Astrocyte (in vitro differentiated cells and primary cell): ENCODE measurements around the gene SLC31A1. TPM values are rescaled to one million over a fixed set of nuclear protein-coding genes. Genes with fewer than 3 reads are reported as not detected.
"Not testable (repeated sequence)": the region's sequence is repeated elsewhere in the genome, so short reads cannot be mapped to it uniquely, and the experiment has no call there.

Source experiments
- DNase-seq: peaks from one replicate; pipeline ENCODE4 v3.0.0-alpha.2; 2010; ENCODE audit warnings: low read depth
- FAIRE-seq: peaks from 2 replicates; lab custom pipeline; 2011; peaks lifted over from hg19 to GRCh38; lab: Jason Lieb, UNC
- H2AFZ ChIP-seq: 2 replicates; pipeline ENCODE4 v1.6.0; 2012; ENCODE audit warnings: low read depth, low read length, inconsistent platforms
- H3K27ac ChIP-seq: 2 replicates; pipeline ENCODE4 v1.5.1; 2011; ENCODE audit warnings: low read depth, low read length, inconsistent platforms
- H3K27me3 ChIP-seq: 2 replicates; pipeline ENCODE4 v1.6.0; 2011; ENCODE audit warnings: low read length, inconsistent platforms; ENCODE audit not compliant: insufficient read depth
- H3K36me3 ChIP-seq: 2 replicates; pipeline ENCODE4 v1.5.1; 2011; ENCODE audit warnings: low read length, inconsistent platforms; ENCODE audit not compliant: insufficient read depth
- H3K4me1 ChIP-seq: 2 replicates; pipeline ENCODE4 v1.5.1; 2011; ENCODE audit warnings: low read length, inconsistent platforms; ENCODE audit not compliant: insufficient read depth
- H3K4me2 ChIP-seq: 2 replicates; pipeline ENCODE4 v1.6.0; 2012; ENCODE audit warnings: low read length, inconsistent platforms
- H3K4me3 ChIP-seq: 2 replicates; pipeline ENCODE4 v1.5.1; 2011; ENCODE audit warnings: low read depth, mild to moderate bottlenecking, low read length, inconsistent platforms; ENCODE audit not compliant: insufficient read depth
- H3K79me2 ChIP-seq: 2 replicates; pipeline ENCODE4 v1.6.0; 2012; ENCODE audit warnings: mild to moderate bottlenecking, low read length, inconsistent platforms; ENCODE audit not compliant: insufficient read depth
- H3K9ac ChIP-seq: 2 replicates; pipeline ENCODE4 v1.6.0; 2012; ENCODE audit warnings: mild to moderate bottlenecking, low read length, inconsistent platforms
- H3K9me3 ChIP-seq: 2 replicates; pipeline ENCODE4 v1.5.1; 2012; ENCODE audit warnings: low read depth, mild to moderate bottlenecking, low read length, inconsistent platforms; ENCODE audit not compliant: insufficient read depth
- H4K20me1 ChIP-seq: 2 replicates; pipeline ENCODE4 v1.6.0; 2012; ENCODE audit warnings: low read length, inconsistent platforms; ENCODE audit not compliant: insufficient read depth
- H3K27ac Mint-ChIP-seq: one replicate; pipeline ENCODE4 v1.8.0; 2021; ENCODE audit warnings: mild to moderate bottlenecking, mixed read lengths; ENCODE audit not compliant: unreplicated experiment
- H3K27me3 Mint-ChIP-seq: one replicate; pipeline ENCODE4 v1.8.0; 2021; ENCODE audit warnings: low read depth, mixed read lengths; ENCODE audit not compliant: unreplicated experiment
- H3K36me3 Mint-ChIP-seq: one replicate; pipeline ENCODE4 v1.8.0; 2021; ENCODE audit warnings: low read depth, mixed read lengths; ENCODE audit not compliant: unreplicated experiment
- H3K4me1 Mint-ChIP-seq: one replicate; pipeline ENCODE4 v1.8.0; 2021; ENCODE audit warnings: low read depth, mixed read lengths; ENCODE audit not compliant: unreplicated experiment
- H3K4me3 Mint-ChIP-seq: one replicate; pipeline ENCODE4 v1.8.0; 2021; ENCODE audit warnings: mild to moderate bottlenecking, moderate library complexity, mixed read lengths; ENCODE audit not compliant: unreplicated experiment
- H3K9me3 Mint-ChIP-seq: one replicate; pipeline ENCODE4 v1.8.0; 2021; ENCODE audit warnings: mild to moderate bottlenecking, mixed read lengths; ENCODE audit not compliant: unreplicated experiment
- CTCF ChIP-seq: IDR thresholded peaks from 2 replicates; pipeline ENCODE4 v1.5.1; 2011; ENCODE audit warnings: low read depth, mild to moderate bottlenecking, inconsistent platforms, low read length, moderate library complexity; ENCODE audit not compliant: insufficient read depth
- EZH2 ChIP-seq: IDR thresholded peaks from 2 replicates; pipeline ENCODE4 v1.6.1; 2012; ENCODE audit warnings: mild to moderate bottlenecking, low read length, inconsistent platforms; ENCODE audit not compliant: insufficient read depth
- total RNA-seq: library from RNA; stranded (reverse); gene quantifications from 2 replicates; pipeline ENCODE4 v1.2.1, GENCODE V29; 2021

SLC31A1 gene
- total RNA-seq, 1 donor from 2014 or later, result 35.8 TPM

GRCh38 chr9:113231701-113232100, 10.4 kb downstream of the SLC31A1 start:
- no peak for DNase-seq
- no peak overlapping the region for H3K4me3 Mint-ChIP-seq
- H3K79me2 ChIP-seq, result peaks cover 2% of the 10 kb centered on the region

GRCh38 chr9:113235701-113236255, 14.4 kb downstream of the SLC31A1 start:
- H3K36me3 ChIP-seq, H3K4me1 Mint-ChIP-seq, H3K27me3 ChIP-seq, H2AFZ ChIP-seq, H3K9me3 Mint-ChIP-seq, H3K4me2 ChIP-seq, H3K27ac ChIP-seq, H3K9ac ChIP-seq, H3K79me2 ChIP-seq, H3K27ac Mint-ChIP-seq, H3K36me3 Mint-ChIP-seq, H3K9me3 ChIP-seq, H3K4me3 ChIP-seq, H3K27me3 Mint-ChIP-seq, H3K4me3 Mint-ChIP-seq, FAIRE-seq, H3K4me1 ChIP-seq: not testable (repeated sequence)
- peaks cover 22% of the 10 kb centered on the region for H4K20me1 ChIP-seq
- peak; percentile 26 for DNase-seq

More at GRCh38 chr9:113231701-113232100, 10.4 kb downstream of the SLC31A1 start:
- Histone ChIP-seq H3K9ac (no peak overlapping the region), H3K36me3 (no peaks in the 10 kb centered on the region), H4K20me1 (peaks cover 23% of the 10 kb centered on the region), H3K4me2 (no peak overlapping the region), H3K4me1 (no peaks in the 10 kb centered on the region), H3K4me3 (no peak overlapping the region), H3K27me3 (no peaks in the 10 kb centered on the region), H3K9me3 (no peaks in the 10 kb centered on the region), H2AFZ (no peak overlapping the region), H3K27ac (no peak overlapping the region)
- Mint-ChIP-seq H3K4me1 (no peaks in the 10 kb centered on the region), H3K27ac (no peak overlapping the region), H3K27me3 (no peaks in the 10 kb centered on the region), H3K36me3 (no peaks in the 10 kb centered on the region), H3K9me3 (no peaks in the 10 kb centered on the region)
- TF ChIP-seq CTCF (no peak), EZH2 (no peak)
- FAIRE-seq, result no peak

- Mint-ChIP-seq H3K9me3 (no peaks in the 10 kb centered on the region), H3K36me3 (no peaks in the 10 kb centered on the region), H3K4me1 (no peaks in the 10 kb centered on the region), H3K27me3 (no peaks in the 10 kb centered on the region), H3K4me3 (no peak overlapping the region), H3K27ac (no peak overlapping the region)
- no peak overlapping the region for H2AFZ ChIP-seq
- no peaks in the 10 kb centered on the region for H3K4me1 ChIP-seq
- TF ChIP-seq EZH2 (no peak), CTCF (no peak)
- no peak overlapping the region for H3K4me2 ChIP-seq
- no peak overlapping the region for H3K4me3 ChIP-seq
- no peaks in the 10 kb centered on the region for H3K27me3 ChIP-seq
- H3K36me3 ChIP-seq, result peaks cover 2% of the 10 kb centered on the region
- no peak overlapping the region for H3K9ac ChIP-seq
- peaks cover 17% of the 10 kb centered on the region for H4K20me1 ChIP-seq
- H3K79me2 ChIP-seq, result peaks cover 5% of the 10 kb centered on the region
- FAIRE-seq, result no peak
- DNase-seq, result no peak
- H3K9me3 ChIP-seq, result no peaks in the 10 kb centered on the region
- no peak overlapping the region for H3K27ac ChIP-seq
Observed at GRCh38 chr9:113237026-113237425, 15.7 kb downstream of the SLC31A1 start.
